ENCODE measurements around the gene PPIL1.

The PPIL1 gene

DNA sequence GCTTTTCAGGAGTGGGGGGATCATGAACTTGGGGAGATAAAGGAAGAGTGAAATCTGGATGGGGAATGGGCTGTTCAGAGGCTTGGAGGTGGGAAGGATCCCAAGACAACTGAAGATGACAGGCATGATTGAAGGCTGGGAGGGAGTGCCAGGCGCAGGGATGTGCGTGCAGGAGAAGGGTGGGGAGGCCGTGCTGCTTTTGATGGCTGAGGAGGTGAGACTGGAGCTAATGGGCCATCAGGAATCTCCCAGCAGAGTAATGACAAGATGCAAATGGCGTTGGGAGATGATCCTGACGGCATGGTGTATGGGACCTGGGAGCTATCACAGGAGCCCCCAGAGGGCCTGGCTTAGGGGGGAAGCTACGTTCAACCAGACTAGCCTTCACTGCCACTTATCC lies 36.9 kb downstream of the PPIL1 start:
- POLR2A ChIA-PET = no interaction called here
- DNase-seq (ENCODE audit: low read depth, low spot score) = no peak
- H3K4me3 ChIP-seq (ENCODE audit: low read depth, low read length) = no peak overlapping the region
- CTCF ChIA-PET = interaction anchor here (0.7 to 2.5 kb wide), 5 partner anchors 9 to 74 kb away, joined by 3 to 10 read pairs (median 6); no protein-coding TSS in a partner anchor
- TF ChIP-seq, protein P1, sequence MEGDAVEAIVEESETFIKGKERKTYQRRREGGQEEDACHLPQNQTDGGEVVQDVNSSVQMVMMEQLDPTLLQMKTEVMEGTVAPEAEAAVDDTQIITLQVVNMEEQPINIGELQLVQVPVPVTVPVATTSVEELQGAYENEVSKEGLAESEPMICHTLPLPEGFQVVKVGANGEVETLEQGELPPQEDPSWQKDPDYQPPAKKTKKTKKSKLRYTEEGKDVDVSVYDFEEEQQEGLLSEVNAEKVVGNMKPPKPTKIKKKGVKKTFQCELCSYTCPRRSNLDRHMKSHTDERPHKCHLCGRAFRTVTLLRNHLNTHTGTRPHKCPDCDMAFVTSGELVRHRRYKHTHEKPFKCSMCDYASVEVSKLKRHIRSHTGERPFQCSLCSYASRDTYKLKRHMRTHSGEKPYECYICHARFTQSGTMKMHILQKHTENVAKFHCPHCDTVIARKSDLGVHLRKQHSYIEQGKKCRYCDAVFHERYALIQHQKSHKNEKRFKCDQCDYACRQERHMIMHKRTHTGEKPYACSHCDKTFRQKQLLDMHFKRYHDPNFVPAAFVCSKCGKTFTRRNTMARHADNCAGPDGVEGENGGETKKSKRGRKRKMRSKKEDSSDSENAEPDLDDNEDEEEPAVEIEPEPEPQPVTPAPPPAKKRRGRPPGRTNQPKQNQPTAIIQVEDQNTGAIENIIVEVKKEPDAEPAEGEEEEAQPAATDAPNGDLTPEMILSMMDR (IDR thresholded peaks at IDR 0.05; ENCODE audit: insufficient read depth, low read length, missing control alignments) = no peak

DNA sequence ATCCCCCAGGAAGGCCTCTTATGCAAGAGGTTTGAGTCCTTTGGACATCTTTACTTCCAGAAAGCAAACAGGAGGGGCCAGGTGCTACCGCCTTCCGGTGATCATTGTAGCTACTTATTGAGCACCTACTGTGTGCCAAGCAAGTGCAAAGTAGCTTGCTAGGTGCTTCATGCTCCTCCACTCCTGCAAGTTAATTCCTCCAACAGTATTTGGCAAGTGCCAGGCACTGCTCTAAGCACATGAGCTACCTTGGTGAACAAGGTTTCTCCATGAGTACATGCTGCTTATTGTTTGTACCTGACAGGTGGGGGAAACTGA lies 37.6 kb downstream of the PPIL1 start:
- H3K4me3 ChIP-seq (ENCODE audit: low read depth, low read length) = no peak overlapping the region
- CTCF ChIA-PET = interaction anchor here (1.8 to 2.5 kb wide), 2 partner anchors 9 to 15 kb away, joined by 6 to 10 read pairs; no protein-coding TSS in a partner anchor
- POLR2A ChIA-PET = no interaction called here

GRCh38 chr6:36836111-36837021 lies 38.2 kb downstream of the PPIL1 start:
- CTCF ChIA-PET = interaction anchor here (1.8 to 4.1 kb wide), 4 partner anchors 8 to 16 kb away, joined by 5 to 29 read pairs (median 8); no protein-coding TSS in a partner anchor
- DNase-seq (ENCODE audit: low read depth, low spot score) = no peak
- TF ChIP-seq, protein P1 (IDR thresholded peaks at IDR 0.05; ENCODE audit: insufficient read depth, low read length, missing control alignments) = no peak
- no peak overlapping the region for H3K4me3 ChIP-seq (ENCODE audit: low read depth, low read length)
- POLR2A ChIA-PET = no interaction called here

More for the DNA sequence above, 37.6 kb downstream of the PPIL1 start:
- TF ChIP-seq, protein P1 (IDR thresholded peaks at IDR 0.05; ENCODE audit: insufficient read depth, low read length, missing control alignments) = no peak
- DNase-seq (ENCODE audit: low read depth, low spot score) = no peak

DNA sequence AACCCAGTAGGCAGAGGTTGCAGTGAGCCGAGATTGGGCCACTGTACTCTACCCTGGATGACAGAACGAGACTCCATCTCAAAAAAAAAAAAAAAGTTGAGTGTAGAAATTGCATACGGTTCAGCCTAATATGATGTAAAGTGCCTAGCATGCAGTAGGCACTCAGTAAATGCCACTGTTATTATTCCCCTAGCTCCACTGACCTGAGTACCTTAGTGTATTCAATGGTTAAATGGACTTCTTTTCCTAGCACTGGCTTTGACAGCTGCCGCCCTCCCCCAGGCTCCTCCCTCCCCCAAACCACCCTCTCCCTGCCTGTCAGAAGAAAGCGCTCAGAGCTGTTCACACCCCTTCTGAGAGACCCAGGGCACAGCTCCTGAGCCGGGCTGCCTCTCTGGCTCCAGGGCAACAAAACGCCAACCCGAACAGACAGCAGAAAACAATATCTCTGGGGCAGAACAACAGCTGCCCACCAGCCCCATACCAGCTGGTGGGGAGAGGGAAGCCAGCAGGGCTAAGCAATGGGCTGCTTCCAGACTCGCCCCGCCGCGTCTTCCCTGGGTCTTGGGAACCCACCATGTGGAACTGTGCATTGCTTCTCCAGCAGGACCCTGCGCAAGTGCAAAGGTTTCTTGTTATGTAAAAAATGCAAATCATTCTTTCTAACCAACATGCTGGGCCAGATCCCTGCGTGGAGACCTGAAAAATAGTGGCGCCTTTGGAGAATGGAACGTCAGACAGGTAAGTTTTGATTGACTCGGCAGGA lies 39.8 kb downstream of the PPIL1 start:
- no peak for DNase-seq (ENCODE audit: low read depth, low spot score)

GRCh38 chr6:36833182-36833789 lies 41.3 kb downstream of the PPIL1 start:
- TF ChIP-seq, protein P1 (IDR thresholded peaks at IDR 0.05; ENCODE audit: insufficient read depth, low read length, missing control alignments) = no peak
- DNase-seq (ENCODE audit: low read depth, low spot score) = no peak
- ChIA-PET POLR2A (no interaction called here), CTCF (interaction anchor here (1.5 to 4.1 kb wide), 2 partner anchors 19 to 210 kb away, joined by 3 to 29 read pairs; no protein-coding TSS in a partner anchor)
- H3K4me3 ChIP-seq (ENCODE audit: low read depth, low read length) = no peak overlapping the region

More for the DNA sequence above, 39.8 kb downstream of the PPIL1 start:
- TF ChIP-seq, protein P1 (IDR thresholded peaks at IDR 0.05; ENCODE audit: insufficient read depth, low read length, missing control alignments) = no peak
- ChIA-PET CTCF (interaction anchor here (1.1 to 4.1 kb wide), 3 partner anchors 14 to 183 kb away, joined by 4 to 29 read pairs (median 5); no protein-coding TSS in a partner anchor), POLR2A (no interaction called here)
- no peak overlapping the region for H3K4me3 ChIP-seq (ENCODE audit: low read depth, low read length)

Data from AG04449 (cell line).